RWPE1 (cell line): Measurements from ENCODE around the gene PRSS21.

Experiments used
- CTCF ChIA-PET: fragments of 350-600 bp; sonication (Branson Sonifier 250); formaldehyde crosslinking; extraction: SDS; loops from one replicate; lab custom pipeline; 2021; lab: Yijun Ruan, JAX
- POLR2A ChIA-PET: fragments of 400-600 bp; formaldehyde crosslinking; extraction: SDS; loops from one replicate; lab custom pipeline; 2020; ENCODE audit warnings: antibody characterized with exemption; ENCODE audit not compliant: low non-redundant PET; lab: Yijun Ruan, JAX
- DNase-seq: peaks from one replicate; pipeline ENCODE4 v3.0.0; 2012; ENCODE audit warnings: low spot score
- H3K27ac ChIP-seq: fragments of 450-650 bp; 2 replicates; pipeline ENCODE4 v1.5.1; 2017
- TF ChIP-seq, protein P1 (sequence below): fragments of 450-650 bp; conservative IDR thresholded peaks from 2 replicates; pipeline ENCODE4 v1.5.1; 2017; ENCODE audit warnings: low read depth, mild to moderate bottlenecking

Gene PRSS21, protein sequence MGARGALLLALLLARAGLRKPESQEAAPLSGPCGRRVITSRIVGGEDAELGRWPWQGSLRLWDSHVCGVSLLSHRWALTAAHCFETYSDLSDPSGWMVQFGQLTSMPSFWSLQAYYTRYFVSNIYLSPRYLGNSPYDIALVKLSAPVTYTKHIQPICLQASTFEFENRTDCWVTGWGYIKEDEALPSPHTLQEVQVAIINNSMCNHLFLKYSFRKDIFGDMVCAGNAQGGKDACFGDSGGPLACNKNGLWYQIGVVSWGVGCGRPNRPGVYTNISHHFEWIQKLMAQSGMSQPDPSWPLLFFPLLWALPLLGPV

DNA sequence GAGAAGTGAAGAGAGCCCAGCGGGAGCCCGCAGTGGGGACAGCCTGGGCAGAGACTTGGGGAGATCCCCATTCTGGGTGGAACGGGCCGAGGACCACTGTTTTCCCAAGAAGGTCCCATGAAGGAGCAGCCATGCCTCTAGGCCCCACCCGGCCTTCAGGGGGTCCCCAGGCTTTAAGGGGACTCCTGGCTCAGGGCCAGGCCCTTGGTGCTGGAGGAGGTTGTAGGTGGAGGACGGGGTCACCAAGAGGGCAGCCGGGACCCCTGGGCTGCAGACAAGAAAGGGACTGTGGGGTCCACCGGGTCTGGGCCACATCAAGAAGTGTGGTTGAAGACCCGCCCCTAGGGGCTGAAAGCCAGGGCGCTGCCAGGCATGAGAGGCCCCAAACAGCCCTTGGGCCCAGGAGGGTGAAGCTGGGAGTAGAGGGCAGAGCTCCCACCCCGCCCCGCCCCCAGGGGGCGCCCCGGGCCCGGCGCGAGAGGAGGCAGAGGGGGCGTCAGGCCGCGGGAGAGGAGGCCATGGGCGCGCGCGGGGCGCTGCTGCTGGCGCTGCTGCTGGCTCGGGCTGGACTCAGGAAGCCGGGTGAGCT is at the start of gene PRSS21:
Gene PRSS21 (plus strand): TSS at position 487 of the 589 bp plus-strand sequence. CDS start 32 bp downstream, at position 519.
- TF ChIP-seq, protein P1, sequence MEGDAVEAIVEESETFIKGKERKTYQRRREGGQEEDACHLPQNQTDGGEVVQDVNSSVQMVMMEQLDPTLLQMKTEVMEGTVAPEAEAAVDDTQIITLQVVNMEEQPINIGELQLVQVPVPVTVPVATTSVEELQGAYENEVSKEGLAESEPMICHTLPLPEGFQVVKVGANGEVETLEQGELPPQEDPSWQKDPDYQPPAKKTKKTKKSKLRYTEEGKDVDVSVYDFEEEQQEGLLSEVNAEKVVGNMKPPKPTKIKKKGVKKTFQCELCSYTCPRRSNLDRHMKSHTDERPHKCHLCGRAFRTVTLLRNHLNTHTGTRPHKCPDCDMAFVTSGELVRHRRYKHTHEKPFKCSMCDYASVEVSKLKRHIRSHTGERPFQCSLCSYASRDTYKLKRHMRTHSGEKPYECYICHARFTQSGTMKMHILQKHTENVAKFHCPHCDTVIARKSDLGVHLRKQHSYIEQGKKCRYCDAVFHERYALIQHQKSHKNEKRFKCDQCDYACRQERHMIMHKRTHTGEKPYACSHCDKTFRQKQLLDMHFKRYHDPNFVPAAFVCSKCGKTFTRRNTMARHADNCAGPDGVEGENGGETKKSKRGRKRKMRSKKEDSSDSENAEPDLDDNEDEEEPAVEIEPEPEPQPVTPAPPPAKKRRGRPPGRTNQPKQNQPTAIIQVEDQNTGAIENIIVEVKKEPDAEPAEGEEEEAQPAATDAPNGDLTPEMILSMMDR: peak; percentile 66
- POLR2A ChIA-PET: no interaction called here
- CTCF ChIA-PET: no interaction called here
- H3K27ac ChIP-seq: peak within 1 kb of the TSS; percentile 75
- DNase-seq: peak; percentile 25

DNA sequence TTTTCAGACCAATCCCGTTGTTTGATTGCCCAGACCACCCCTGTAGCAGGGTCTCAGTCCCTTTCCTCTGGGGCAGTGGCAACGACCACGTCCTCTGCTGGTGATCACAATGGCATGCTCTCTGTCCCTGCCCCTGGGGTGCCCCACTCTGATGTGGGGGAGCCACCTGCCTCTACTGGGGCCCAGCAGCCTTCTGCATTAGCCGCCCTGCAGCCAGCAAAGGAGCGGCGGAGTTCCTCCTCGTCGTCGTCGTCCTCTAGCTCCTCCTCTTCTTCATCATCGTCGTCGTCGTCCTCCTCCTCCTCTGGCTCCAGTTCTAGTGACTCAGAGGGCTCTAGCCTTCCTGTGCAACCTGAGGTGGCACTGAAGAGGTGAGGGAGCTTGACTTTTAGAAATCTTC is 49.1 kb upstream of the PRSS21 start:
- peak overlapping the region; percentile 93 for H3K27ac ChIP-seq

DNA sequence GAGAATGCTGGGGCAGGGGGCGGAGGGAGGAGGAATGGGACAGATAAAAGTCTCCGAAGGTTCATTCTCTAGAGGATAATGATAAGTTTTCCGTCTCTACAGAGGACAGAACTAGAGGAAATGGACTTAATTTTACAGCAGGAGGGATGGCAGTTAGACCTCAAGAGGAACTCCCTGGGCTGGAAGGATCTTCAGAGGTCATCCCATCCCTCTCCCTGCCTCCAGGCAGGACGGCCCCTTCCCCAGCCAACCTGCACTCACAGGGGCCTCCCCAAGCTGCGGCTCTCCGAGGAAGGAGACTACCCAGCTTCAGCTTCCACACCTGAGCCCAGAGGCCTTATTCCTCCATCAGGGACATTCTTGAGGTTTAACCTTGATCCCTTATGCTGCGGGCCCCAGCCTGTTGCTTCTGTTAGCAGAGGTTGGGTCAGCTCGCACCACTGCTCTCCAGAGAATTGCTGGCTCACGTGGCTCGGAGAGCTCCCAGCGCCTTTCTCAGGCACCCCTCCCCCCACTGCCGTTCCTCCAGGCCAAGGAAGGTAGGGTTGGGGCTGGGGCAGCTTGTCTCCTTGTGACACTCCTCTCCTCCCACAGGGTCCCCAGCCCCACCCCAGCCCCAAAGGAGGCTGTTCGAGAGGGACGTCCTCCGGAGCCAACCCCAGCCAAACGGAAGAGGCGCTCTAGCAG is 48.5 kb upstream of the PRSS21 start:
- ChIA-PET CTCF (interaction anchor here (2.2 kb wide), 1 partner anchor 100 kb away, joined by 9 read pairs; no protein-coding TSS in a partner anchor), POLR2A (interaction anchor here (0.6 to 1.6 kb wide), 8 partner anchors 9 to 508 kb away, joined by 3 to 12 read pairs (median 4); partner anchors contain the start of genes ELOB and SRRM2)
- DNase-seq: peak; percentile 59
- TF ChIP-seq, protein P1: no peak
- peak overlapping the region; percentile 93 for H3K27ac ChIP-seq

More for the DNA sequence above, 49.1 kb upstream of the PRSS21 start:
- CTCF ChIA-PET: no interaction called here
- no peak for DNase-seq
- TF ChIP-seq, protein P1: no peak
- POLR2A ChIA-PET: interaction anchor here (0.6 to 1.6 kb wide), 7 partner anchors 9 to 86 kb away, joined by 3 to 12 read pairs (median 4); partner anchors contain the start of gene SRRM2

DNA sequence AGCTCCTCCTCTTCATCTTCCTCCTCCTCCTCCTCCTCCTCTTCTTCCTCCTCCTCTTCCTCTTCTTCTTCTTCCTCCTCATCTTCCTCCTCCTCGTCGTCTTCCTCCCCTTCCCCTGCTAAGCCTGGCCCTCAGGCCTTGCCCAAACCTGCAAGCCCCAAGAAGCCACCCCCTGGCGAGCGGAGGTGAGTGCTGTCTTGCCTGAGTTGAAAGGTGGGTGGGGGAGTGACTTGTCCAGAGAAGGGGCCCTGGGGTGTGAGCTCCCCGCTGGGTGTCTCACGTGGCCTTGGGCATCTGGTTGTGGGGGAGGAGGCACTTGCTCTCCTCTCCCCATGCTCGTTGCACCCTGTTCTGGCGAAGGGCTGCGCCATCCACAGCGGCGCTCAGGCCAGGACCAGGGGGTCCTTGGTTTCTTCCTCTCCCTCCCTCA is 47.9 kb upstream of the PRSS21 start:
- no peak for DNase-seq
- TF ChIP-seq, protein P1: no peak
- CTCF ChIA-PET: interaction anchor here (0.6 to 2.2 kb wide), 2 partner anchors 99 to 395 kb away, joined by 9 read pairs; no protein-coding TSS in a partner anchor
- POLR2A ChIA-PET: interaction anchor here (1.0 to 1.6 kb wide), 3 partner anchors 9 to 16 kb away, joined by 4 to 12 read pairs (median 5); partner anchors contain the start of genes ELOB and SRRM2
- H3K27ac ChIP-seq: peak overlapping the region; percentile 93

DNA sequence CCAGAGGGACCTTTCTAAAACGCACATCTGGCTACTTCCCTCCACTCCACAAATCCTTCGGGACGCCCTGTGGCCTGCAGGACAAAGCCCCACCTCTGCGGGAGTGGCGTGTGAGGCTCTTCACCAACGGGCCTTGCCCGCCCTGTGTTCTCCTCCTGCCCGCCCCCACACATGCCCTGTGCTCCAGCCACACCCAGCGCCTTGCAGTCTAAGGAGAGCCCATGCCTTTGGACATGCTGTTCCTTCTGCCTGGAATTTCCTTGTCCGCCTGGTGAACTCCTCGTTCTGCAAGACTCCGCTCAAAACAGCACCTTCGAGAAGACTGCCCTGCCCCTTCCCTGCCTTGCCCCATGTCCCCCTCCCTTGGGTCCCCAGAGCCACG is 47.4 kb upstream of the PRSS21 start:
- POLR2A ChIA-PET: no interaction called here
- H3K27ac ChIP-seq: peak overlapping the region; percentile 93
- TF ChIP-seq, protein P1: no peak
- DNase-seq: peak; percentile 75
- CTCF ChIA-PET: interaction anchor here (0.6 to 2.2 kb wide), 3 partner anchors 51 to 396 kb away, joined by 3 to 9 read pairs (median 9); no protein-coding TSS in a partner anchor
